ENCODE measurements around the gene SAMD8. TPM values are rescaled to one million over a fixed set of nuclear protein-coding genes. Genes with fewer than 3 reads are reported as not detected.
"Not testable (repeated sequence)": the region's sequence is repeated elsewhere in the genome, so short reads cannot be mapped to it uniquely, and the experiment has no call there.

SAMD8 gene
- total and polyA plus RNA-seq, 2 donors (not counting 1 experiment from before 2014, with no cell fraction given): 15.9 to 35.7 TPM

DNA sequence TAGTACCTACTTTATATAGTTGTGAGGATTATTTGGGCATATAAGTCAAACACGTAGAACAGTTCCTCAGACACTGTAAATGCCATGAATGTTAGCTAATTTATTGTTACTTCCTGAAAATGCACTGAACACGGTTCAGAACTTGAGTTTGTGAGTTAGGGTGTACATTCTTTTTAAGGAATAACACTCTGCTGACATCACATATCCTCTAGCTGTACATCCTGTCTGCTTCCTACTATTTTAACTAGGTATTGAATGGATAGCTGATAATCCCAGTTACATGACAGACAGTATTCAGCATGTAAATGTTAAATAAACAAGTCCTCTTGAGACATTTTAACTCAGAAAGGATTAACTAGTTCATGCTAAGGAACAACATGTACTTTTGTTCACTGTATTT, 16.0 kb downstream of the SAMD8 start:
- H3K79me2 ChIP-seq (ENCODE audit: control insufficient read depth, insufficient read depth, low read length): peaks cover 88% of the 10 kb centered on the region

GRCh38 chr10:75128985-75129384, 17.5 kb downstream of the SAMD8 start:
- Histone ChIP-seq H3K4me3 (ENCODE audit: control extremely low read depth in 1 of 5, extremely low read depth in 1 of 5, insufficient read depth in 1 of 5, low read depth in 2 of 5, low read length in 4 of 5) (peak overlapping the region in 1 of 5 experiments; percentile 31), H3K9ac (ENCODE audit: low read length) (peak overlapping the region; percentile 49), H3K4me2 (replicated peaks; ENCODE audit: low read depth, low read length, poor library complexity, severe bottlenecking) (peak overlapping the region; percentile 56), H3K79me2 (ENCODE audit: control insufficient read depth, insufficient read depth, low read length) (peaks cover 89% of the 10 kb centered on the region), H3K27ac (ENCODE audit: low read length in 2 of 2) (peak overlapping the region; percentile 82 to 99), H3K4me1 (ENCODE audit: control insufficient read depth in 2 of 2, insufficient read depth in 2 of 2, low read length in 2 of 2) (peaks cover 36 to 40% of the 10 kb centered on the region in 2 donors), H3K36me3 (replicated peaks in 1 of 2; ENCODE audit: control extremely low read depth in 1 of 2, control insufficient read depth in 1 of 2, extremely low read depth in 1 of 2, insufficient read depth in 2 of 2, low read length in 1 of 2) (peaks cover 5 to 19% of the 10 kb centered on the region in 2 experiments)
- H3K4me1 Mint-ChIP-seq: peaks cover 51% of the 10 kb centered on the region
- peak; percentile 81 for DNase-seq
- H4K20me1 ChIP-seq (ENCODE audit: control insufficient read depth, insufficient read depth, low read length, poor library complexity, severe bottlenecking); H2AFZ ChIP-seq (ENCODE audit: insufficient read depth, low read depth, low read length, poor library complexity, severe bottlenecking); H3K9me3 Mint-ChIP-seq (ENCODE audit: insufficient read depth); H3K27me3 Mint-ChIP-seq; H3K27me3 ChIP-seq (replicated peaks in 1 of 4; ENCODE audit: control extremely low read depth in 1 of 4, control insufficient read depth in 3 of 4, insufficient read depth in 4 of 4, low read length in 3 of 4); H3K9me3 ChIP-seq (ENCODE audit: control extremely low read depth in 1 of 3, control insufficient read depth in 2 of 3, insufficient read depth in 1 of 3, low read length in 2 of 3): not testable (repeated sequence)
- CTCF ChIA-PET: interaction anchor here (0.7 to 1.7 kb wide), 6 partner anchors 16 to 1243 kb away, joined by 3 to 5 read pairs (median 4); partner anchors contain the start of gene COMTD1
- peak; percentile 91 for ATAC-seq (ENCODE audit: low read depth)
- no CpG with 5 or more reads among the region's 1 CpG for WGBS (ENCODE audit: insufficient coverage)
- peak overlapping the region; percentile 95 for H3K27ac Mint-ChIP-seq
- POLR2A ChIA-PET: interaction anchor here (0.6 to 1.7 kb wide), 3 partner anchors 9 to 16 kb away, joined by 3 to 7 read pairs (median 4); no protein-coding TSS in a partner anchor
- H3K4me3 Mint-ChIP-seq: peak overlapping the region; percentile 73
- intact Hi-C loops (cut with micrococcal nuclease): loop anchor here (1.0 kb wide), 1 partner anchor 17 kb away; no protein-coding TSS in a partner anchor

More for the DNA sequence above, 16.0 kb downstream of the SAMD8 start:
- H3K9me3 ChIP-seq (ENCODE audit: control extremely low read depth in 1 of 3, control insufficient read depth in 2 of 3, insufficient read depth in 1 of 3, low read length in 2 of 3): no peaks in the 10 kb centered on the region
- intact Hi-C loops (cut with micrococcal nuclease): no loop called here
- no peak overlapping the region for H3K9ac ChIP-seq (ENCODE audit: low read length)
- H3K4me1 Mint-ChIP-seq: peaks cover 59% of the 10 kb centered on the region
- H4K20me1 ChIP-seq (ENCODE audit: control insufficient read depth, insufficient read depth, low read length, poor library complexity, severe bottlenecking): peaks cover 11% of the 10 kb centered on the region
- ATAC-seq (ENCODE audit: low read depth) (no peak), DNase-seq (peak; percentile 22)
- no peak for TF ChIP-seq EZH2 (IDR thresholded peaks at IDR 0.05; ENCODE audit: borderline replicate concordance, insufficient read depth, low read depth, low read length, poor library complexity, severe bottlenecking)
- TF ChIP-seq, protein P1, sequence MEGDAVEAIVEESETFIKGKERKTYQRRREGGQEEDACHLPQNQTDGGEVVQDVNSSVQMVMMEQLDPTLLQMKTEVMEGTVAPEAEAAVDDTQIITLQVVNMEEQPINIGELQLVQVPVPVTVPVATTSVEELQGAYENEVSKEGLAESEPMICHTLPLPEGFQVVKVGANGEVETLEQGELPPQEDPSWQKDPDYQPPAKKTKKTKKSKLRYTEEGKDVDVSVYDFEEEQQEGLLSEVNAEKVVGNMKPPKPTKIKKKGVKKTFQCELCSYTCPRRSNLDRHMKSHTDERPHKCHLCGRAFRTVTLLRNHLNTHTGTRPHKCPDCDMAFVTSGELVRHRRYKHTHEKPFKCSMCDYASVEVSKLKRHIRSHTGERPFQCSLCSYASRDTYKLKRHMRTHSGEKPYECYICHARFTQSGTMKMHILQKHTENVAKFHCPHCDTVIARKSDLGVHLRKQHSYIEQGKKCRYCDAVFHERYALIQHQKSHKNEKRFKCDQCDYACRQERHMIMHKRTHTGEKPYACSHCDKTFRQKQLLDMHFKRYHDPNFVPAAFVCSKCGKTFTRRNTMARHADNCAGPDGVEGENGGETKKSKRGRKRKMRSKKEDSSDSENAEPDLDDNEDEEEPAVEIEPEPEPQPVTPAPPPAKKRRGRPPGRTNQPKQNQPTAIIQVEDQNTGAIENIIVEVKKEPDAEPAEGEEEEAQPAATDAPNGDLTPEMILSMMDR (IDR thresholded peaks at IDR 0.05): no peak
- H3K27me3 ChIP-seq (replicated peaks in 1 of 4; ENCODE audit: control extremely low read depth in 1 of 4, control insufficient read depth in 3 of 4, insufficient read depth in 4 of 4, low read length in 3 of 4): no peaks in the 10 kb centered on the region
- WGBS (ENCODE audit: insufficient coverage): no CpG with 5 or more reads among the region's 2 CpGs
- H3K9me3 Mint-ChIP-seq (ENCODE audit: insufficient read depth): no peaks in the 10 kb centered on the region
- CTCF ChIA-PET: no interaction called here
- peak overlapping the region; percentile 19 to 99 for H3K27ac ChIP-seq (ENCODE audit: low read length in 2 of 2)
- no peak overlapping the region for H2AFZ ChIP-seq (ENCODE audit: insufficient read depth, low read depth, low read length, poor library complexity, severe bottlenecking)
- H3K4me2 ChIP-seq (replicated peaks; ENCODE audit: low read depth, low read length, poor library complexity, severe bottlenecking): peak overlapping the region; percentile 22
- peaks cover 3 to 20% of the 10 kb centered on the region in 2 experiments for H3K36me3 ChIP-seq (replicated peaks in 1 of 2; ENCODE audit: control extremely low read depth in 1 of 2, control insufficient read depth in 1 of 2, extremely low read depth in 1 of 2, insufficient read depth in 2 of 2, low read length in 1 of 2)
- peak overlapping the region; percentile 65 for H3K27ac Mint-ChIP-seq
- peaks cover 36% of the 10 kb centered on the region in 2 donors for H3K4me1 ChIP-seq (ENCODE audit: control insufficient read depth in 2 of 2, insufficient read depth in 2 of 2, low read length in 2 of 2)
- POLR2A ChIA-PET: interaction anchor here (0.6 kb wide), 1 partner anchor 300 kb away, joined by 5 read pairs; no protein-coding TSS in a partner anchor
- no peaks in the 10 kb centered on the region for H3K27me3 Mint-ChIP-seq
- no peak overlapping the region for H3K4me3 ChIP-seq (ENCODE audit: control extremely low read depth in 1 of 5, extremely low read depth in 1 of 5, insufficient read depth in 1 of 5, low read depth in 2 of 5, low read length in 4 of 5)
- no peak overlapping the region for H3K4me3 Mint-ChIP-seq

All from B cell (primary cell).